A549 (cell line): ENCODE data around the gene FHIT.

Experiments used
- CTCF ChIP-seq: fragments of >200 bp; sonication (Bioruptor Twin); formaldehyde crosslinking; IDR thresholded peaks from 3 replicates; pipeline ENCODE4 v1.5.1; 2016
- EHMT2 ChIP-seq: fragments of 200-600 bp; sonication (generic); IDR thresholded peaks from 2 replicates; pipeline ENCODE4 v1.6.1; 2016; ENCODE audit warnings: antibody characterized with exemption, low read depth, mild to moderate bottlenecking, moderate library complexity
- MAX ChIP-seq: IDR thresholded peaks from 2 replicates; pipeline ENCODE4 v1.6.1; 2012
- NR3C1 ChIP-seq: fragments of >200 bp; sonication (Bioruptor Twin); formaldehyde crosslinking; IDR thresholded peaks from 3 replicates; pipeline ENCODE4 v1.6.1; 2017
- POLR2A ChIP-seq: IDR thresholded peaks from 2 replicates; pipeline ENCODE4 v1.6.1; 2012; ENCODE audit warnings: mild to moderate bottlenecking, low read length
- RCOR1 ChIP-seq: fragments of 150-350 bp; IDR thresholded peaks from 2 replicates; pipeline ENCODE4 v1.6.1; 2014; ENCODE audit warnings: antibody characterized with exemption, low read length, low read depth
- RFX5 ChIP-seq: fragments of 450-650 bp; IDR thresholded peaks from 2 replicates; pipeline ENCODE4 v1.7.1; 2014; ENCODE audit warnings: antibody characterized with exemption, mild to moderate bottlenecking, moderate library complexity
- TP53 ChIP-seq: fragments of 250-450 bp; sonication (Bioruptor Pico); IDR thresholded peaks from 2 replicates; pipeline ENCODE4 v1.5.0; 2021; ENCODE audit warnings: mild to moderate bottlenecking, moderate library complexity
- ZSCAN20 ChIP-seq: fragments of 250-450 bp; sonication (Bioruptor Pico); IDR thresholded peaks from 2 replicates; pipeline ENCODE4 v1.8.0; 2022; ENCODE audit warnings: mild to moderate bottlenecking, moderate library complexity

GRCh38 chr3:60870396-60870795 lies 380.9 kb downstream of the FHIT start:
- no peak for TF ChIP-seq MAX
- TF ChIP-seq CTCF, result no peak
- no peak for TF ChIP-seq POLR2A
- no peak for TF ChIP-seq RCOR1
- no peak for TF ChIP-seq RFX5
- no peak for TF ChIP-seq EHMT2
- no peak for TF ChIP-seq NR3C1
- TF ChIP-seq TP53 (CRISPR knock-in tag), result no peak
- TF ChIP-seq ZSCAN20 (CRISPR knock-in tag), result no peak
